HG02571 (cell line): ENCODE measurements around the gene CAP2.

Experiments
- ATAC-seq: cut with Tn5 transposase; IDR thresholded peaks from one replicate; pipeline ENCODE4 v1.9.1; 2021; ENCODE audit warnings: mild to moderate bottlenecking, moderate library complexity; ENCODE audit not compliant: unreplicated experiment

Gene CAP2

GRCh38 chr6:17472653-17473183 is 79.3 kb downstream of the CAP2 start:
- ATAC-seq = no peak

DNA sequence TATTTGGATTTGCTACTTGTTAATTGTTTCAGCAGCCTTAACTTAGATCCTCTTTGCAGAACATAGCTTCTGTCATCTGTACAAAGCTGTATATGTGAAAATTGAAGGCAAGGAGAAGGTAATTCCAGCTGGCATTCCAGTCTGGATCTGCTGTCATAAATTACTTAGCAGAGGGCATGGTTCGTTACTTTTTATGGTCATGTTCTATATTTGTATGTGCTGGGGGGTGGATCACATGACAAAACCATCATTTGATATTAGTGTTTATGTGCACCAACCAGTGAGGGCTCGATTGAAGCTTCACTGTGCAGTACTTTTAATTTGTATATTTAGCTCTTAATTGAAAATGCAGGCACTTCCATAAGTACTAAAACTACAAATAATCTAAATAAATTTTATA is 80.2 kb downstream of the CAP2 start:
- ATAC-seq = no peak

DNA sequence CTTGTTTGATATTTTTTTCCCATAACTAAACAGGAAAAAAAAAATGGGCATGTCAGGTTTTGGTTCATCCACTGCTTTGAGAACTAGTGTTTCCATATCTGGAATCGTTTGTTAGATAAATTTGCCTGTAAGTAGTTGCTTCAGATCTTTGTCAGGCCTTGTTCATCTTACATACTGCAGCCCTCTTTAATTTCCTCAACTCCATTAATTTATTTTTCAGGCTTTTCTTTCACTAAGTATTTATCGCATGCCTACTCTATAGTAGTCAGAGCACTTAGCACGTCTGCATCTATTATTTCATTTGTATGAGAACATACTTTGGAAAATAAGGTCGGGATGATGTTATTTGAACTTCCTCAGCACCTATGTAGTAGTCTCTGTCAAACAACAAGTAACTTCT is 80.9 kb downstream of the CAP2 start:
- ATAC-seq = no peak

GRCh38 chr6:17475606-17476244 is 82.3 kb downstream of the CAP2 start:
- ATAC-seq = no peak

GRCh38 chr6:17476511-17476910 is 83.1 kb downstream of the CAP2 start:
- ATAC-seq = no peak

DNA sequence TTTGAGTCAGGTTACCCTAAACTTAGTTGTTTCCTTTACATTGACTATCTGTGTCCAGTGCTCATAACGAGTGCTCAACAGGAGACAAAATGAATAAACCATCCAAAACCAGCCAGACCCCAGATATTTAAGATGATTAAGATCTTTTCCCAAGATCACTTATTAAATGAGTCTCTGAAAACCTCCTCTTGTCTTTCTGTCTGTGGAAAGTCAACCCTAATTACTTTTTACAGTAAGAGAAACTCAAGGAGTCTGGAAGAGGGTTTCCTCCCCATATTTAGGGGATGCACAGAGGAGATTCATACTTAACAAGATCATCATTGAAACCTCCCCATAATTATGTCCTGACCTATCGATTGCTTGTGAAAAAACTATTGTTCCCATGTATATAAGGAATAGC is 84.0 kb downstream of the CAP2 start:
- ATAC-seq = no peak

DNA sequence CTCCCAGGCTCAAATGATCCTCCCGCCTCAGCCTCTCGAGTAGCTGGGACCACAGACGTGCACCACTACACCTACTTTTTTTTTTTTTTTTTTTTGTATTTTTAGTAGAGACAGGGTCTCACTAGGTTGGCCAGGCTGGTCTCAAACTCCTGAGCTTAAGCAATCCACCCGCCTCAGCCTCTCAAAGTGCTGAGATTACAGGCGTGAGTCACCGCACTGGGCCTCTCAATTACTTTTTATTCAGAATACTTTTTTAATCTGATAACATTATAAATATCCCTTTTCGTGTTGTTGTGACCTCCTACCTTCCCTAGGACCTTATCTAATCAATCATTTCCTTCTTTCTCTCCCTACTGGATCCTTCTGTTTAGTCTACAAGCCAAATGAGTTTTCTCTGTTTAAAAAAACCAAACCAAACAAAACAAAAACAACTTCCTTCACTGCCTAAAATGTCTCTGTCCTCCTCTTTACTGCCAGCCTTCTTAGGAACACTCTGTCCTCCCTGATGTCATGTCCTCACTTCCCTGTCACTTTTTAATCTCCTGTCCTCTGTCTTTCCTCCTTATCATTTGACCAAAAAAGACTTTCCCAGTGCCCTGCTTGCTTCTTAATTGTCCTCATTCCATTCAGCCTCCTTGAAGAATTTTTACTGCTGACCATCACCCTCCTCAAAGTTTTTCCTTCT is 85.0 kb downstream of the CAP2 start:
- no peak for ATAC-seq

DNA sequence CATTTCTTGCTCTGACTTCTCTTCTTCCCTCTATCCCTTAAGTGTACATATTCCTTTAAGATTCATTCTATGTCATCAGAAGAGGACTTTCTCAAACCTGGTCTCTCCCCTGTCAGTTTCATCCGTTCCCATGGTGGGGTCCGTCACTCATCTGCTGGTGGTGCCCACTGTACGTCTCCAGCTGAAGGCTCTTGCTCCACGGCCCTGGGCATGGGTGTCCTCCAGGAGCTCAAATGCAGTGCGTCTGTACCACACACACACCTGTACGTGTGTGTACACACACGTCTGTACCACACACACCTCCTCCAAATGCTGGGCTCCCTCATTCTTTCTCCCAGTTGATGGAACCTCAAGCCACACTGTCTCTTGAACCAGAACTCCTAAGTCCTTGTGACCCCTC is 85.6 kb downstream of the CAP2 start:
- ATAC-seq = no peak

DNA sequence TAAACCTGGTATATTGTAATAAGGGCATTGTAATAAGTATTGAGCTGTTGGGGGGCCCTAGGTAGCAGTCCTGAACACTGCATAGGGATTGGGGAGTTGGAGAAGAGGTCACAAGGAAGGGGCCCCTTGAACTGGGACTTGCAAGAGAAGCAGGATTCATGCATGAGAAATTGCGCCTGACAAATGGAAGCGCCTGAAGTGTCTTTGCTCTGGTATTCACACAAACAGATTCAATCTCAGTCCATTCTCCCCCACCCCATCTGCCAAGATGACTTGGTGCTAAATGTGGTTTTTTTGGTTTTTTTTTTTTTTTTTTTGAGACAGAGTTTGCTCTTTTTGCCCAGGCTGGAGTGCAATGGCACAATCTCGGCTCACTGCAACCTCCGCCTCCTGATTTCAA is 87.1 kb downstream of the CAP2 start:
- no peak for ATAC-seq

DNA sequence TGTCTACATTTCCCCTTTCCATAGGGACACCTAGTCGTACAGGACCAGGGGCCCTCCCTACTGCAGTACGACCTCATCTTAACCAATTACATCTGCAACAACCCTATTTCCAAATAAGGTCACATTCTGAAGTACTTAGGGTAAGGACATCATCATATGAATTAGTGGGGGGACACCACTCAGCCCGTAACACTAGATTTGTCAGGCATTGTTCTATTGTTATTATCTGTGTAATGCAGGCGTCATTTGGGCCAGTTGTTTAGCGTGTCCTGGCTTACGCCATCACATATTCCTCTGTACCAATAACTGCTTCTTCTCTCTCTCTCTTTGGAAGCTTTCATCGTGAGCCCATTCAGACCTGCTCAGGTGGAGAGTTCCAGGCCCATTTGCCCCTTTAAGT is 89.3 kb downstream of the CAP2 start:
- ATAC-seq = no peak

GRCh38 chr6:17483391-17484016 is 90.1 kb downstream of the CAP2 start:
- ATAC-seq = no peak

- ATAC-seq = no peak
Observed at GRCh38 chr6:17484201-17484849, 90.9 kb downstream of the CAP2 start.

GRCh38 chr6:17485181-17485580 is 91.8 kb downstream of the CAP2 start:
- no peak for ATAC-seq

GRCh38 chr6:17485946-17486345 is 92.6 kb downstream of the CAP2 start:
- no peak for ATAC-seq

GRCh38 chr6:17486680-17487079 is 93.3 kb downstream of the CAP2 start:
- no peak for ATAC-seq

DNA sequence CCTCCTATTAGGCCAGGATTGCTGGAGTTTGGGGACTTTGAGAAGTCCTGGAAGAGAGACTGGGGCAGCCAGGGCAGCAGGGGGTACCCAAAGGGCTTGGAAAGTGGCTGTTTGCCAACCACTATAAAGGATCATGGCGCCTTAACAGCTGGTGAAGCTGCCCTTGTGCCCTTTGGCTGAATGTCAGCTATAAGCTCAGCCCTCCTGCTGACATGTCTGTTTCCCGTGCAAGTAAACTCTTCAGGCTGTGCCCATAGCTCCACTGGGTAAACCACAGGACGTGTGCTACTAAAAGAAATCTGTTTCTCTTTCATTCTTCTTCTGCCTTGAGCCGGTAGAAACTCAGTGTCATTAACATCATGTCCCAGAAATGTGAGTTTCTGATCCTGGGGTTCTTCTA is 97.3 kb downstream of the CAP2 start:
- no peak for ATAC-seq

DNA sequence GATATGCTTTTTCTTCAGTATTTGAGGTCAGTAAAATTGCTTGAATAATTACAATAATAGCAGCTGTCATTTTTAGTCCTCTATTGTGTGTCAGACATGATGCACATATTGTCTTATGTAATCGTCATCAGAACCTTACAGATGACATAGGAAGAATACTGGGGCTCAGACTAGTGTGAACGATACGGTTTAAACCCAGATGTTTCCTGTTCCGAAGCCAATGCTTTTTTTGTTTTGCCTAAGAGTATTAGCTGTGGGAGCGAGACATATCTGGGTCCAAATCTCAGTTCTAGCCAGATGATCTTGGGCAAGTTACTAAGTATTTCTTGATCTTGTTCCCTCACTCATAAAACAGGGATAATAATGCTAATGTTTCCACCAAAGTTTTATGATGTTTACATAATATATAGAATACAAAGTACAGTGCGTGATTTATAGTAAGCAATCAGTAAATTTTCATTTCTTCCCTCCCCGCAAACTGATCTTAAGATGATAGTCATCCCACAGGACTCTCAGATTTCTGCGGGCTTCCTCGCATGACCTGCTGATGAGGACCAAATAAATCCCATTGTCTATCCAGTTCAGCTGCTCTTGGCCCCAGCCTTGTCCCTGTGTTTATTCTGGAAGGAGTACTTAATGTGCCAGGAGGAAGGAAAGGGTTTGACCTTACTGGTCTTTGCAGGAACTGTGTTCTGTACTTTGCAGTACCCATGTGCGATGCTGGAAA is 98.2 kb downstream of the CAP2 start:
- ATAC-seq = no peak

DNA sequence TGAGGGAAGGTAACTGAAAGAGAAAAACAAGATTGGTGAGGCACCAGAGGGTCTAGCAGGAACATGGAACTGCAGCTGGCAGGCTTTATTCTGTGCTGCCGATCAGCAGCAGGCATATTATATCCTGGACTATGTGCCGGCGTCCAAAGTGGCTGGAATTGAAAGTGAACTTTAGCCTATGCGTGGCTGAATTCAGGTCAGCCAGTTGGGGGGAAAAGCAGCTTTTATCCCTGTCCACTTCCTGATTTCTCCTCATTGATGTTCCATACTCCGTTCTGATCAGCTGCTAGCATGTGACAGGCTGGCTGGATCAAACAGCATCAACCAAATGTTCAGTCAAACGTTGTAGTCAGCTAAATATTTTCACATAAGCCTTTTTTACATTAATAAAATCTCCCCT is 99.0 kb downstream of the CAP2 start:
- ATAC-seq = no peak

- ATAC-seq = no peak
Observed at GRCh38 chr6:17493286-17493685, 99.9 kb downstream of the CAP2 start.

DNA sequence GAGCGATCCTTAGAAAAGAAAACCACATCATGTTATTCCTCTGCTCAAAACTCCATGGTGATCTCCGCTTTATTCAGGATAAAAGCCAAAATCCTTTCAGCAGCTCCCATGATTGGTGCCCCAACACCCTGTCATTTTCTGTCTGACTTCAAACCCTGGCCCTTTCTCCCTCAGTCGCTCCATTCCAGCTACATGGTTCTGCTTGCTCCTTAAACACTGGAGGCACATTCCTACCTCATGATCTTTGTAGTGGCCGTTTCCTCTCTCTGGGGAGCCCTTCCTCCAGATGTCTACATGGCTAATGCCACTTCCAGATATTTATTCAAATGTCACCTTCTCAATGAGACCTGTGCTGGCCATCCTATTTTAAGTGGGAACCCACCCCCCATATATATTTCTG is 100.8 kb downstream of the CAP2 start:
- ATAC-seq = no peak

GRCh38 chr6:17494919-17495318 is 101.5 kb downstream of the CAP2 start:
- ATAC-seq = no peak
